Measurements from ENCODE around the gene HARS1.
"Not testable (repeated sequence)": the region's sequence is repeated elsewhere in the genome, so short reads cannot be mapped to it uniquely, and the experiment has no call there.

Gene HARS1, protein sequence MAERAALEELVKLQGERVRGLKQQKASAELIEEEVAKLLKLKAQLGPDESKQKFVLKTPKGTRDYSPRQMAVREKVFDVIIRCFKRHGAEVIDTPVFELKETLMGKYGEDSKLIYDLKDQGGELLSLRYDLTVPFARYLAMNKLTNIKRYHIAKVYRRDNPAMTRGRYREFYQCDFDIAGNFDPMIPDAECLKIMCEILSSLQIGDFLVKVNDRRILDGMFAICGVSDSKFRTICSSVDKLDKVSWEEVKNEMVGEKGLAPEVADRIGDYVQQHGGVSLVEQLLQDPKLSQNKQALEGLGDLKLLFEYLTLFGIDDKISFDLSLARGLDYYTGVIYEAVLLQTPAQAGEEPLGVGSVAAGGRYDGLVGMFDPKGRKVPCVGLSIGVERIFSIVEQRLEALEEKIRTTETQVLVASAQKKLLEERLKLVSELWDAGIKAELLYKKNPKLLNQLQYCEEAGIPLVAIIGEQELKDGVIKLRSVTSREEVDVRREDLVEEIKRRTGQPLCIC

DNA sequence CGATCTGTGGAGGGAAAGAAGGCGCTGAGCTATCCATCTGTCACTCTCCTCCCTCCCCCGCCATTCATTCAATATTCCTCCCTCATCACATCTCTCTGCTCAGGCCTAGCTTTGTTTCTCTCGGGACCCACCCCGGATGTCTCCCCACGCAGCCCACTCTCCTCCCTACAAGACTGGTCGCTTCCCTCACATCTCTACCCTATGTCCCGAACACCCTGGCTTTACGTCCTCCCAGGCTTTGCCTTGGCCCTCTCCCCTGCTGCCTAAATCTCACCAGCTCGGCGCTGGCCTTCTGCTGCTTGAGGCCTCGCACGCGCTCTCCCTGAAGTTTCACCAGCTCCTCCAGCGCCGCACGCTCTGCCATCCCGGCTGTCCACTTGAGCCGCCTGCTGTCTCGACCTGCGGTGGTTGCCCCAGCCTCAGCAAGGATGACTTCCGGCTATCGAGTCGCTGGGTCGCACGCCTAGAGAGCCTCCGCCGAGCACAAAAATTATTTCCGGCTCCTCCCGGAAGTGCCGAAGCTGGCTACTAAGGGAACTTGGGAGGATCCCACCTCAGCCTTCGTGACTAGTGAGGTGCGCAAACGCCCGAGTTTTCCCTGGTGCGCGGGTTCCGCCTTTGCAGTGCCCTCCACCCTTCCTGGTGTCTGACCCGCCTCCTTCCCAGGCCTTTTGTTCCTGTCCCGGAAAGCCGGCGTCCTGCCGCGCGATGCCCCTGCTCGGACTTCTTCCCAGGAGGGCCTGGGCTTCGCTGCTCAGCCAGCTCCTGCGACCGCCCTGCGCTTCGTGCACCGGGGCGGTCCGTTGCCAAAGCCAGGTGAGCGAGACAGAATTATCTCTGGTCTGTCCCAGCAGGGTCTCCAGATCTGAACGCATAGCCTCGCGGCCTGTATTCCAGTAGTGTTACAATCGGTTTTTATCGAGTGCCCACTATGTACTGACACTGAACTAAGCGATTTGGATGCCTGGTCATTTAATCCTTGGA lies at the start of gene HARS1, which contains the start of gene HARS2:
HARS1 (minus strand) TSS at position 430 of the 984 bp plus-strand sequence; CDS start at position 364, 66 bp downstream.
HARS2 (plus strand) TSS at position 515 of the 984 bp plus-strand sequence; CDS start at position 709, 194 bp downstream.
- peak; percentile 69 for DNase-seq

DNA sequence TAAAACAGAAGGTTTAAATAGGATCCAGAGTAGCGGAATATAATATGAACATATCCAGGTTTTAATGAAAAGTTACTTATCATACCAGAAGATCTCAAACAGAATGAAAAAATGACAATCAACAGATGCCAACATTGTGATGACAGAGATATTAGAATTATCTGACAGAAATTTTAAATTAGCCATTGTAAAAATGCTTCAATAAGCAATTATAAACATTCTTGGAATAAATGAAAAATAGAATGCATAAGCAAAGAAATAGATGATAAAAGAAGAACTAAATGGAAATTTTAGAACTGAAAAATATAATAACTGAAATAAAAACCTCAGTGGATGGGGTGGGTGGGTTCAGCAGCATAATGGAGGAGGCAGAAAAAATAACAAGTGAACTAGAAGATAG lies 46.3 kb upstream of the HARS1 start:
- no peak for DNase-seq

DNA sequence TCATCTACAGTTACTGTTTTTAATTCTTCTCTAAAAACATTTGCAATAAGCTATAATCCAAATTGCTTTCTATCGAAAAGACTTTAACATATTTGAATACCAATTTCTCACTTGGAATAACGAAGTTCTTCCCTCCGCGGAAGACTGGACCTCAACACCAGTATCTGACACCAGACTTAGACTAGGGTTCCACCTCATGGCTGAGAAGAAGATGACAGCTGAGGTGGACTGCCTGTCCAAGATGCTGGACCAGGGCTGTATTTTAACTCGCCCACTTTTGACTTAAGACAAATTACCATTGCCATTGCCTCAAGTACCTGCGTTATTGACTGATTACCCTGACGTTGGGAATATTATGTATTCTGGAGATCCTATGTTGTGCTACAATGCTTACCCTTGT lies 43.2 kb upstream of the HARS1 start:
- no peak for DNase-seq

DNA sequence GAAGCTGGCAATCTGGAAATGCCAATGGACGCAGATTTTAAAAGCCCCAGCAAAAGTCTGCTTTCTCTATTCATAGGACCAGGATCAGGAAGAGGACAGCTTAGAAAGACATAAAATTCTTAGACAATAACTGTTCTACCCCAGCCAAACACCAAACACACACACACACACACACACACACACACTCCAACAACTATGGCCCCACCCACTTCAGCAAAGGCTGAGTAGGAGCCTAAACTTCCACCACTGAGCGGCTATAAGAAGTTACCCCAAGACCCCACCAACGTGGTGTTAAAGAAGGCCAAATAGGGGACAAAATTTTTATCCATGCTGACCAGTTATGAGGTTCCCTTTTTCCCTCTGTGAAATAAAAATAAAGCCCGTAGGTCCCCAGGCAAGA lies 41.9 kb upstream of the HARS1 start:
- no peak for DNase-seq

DNA sequence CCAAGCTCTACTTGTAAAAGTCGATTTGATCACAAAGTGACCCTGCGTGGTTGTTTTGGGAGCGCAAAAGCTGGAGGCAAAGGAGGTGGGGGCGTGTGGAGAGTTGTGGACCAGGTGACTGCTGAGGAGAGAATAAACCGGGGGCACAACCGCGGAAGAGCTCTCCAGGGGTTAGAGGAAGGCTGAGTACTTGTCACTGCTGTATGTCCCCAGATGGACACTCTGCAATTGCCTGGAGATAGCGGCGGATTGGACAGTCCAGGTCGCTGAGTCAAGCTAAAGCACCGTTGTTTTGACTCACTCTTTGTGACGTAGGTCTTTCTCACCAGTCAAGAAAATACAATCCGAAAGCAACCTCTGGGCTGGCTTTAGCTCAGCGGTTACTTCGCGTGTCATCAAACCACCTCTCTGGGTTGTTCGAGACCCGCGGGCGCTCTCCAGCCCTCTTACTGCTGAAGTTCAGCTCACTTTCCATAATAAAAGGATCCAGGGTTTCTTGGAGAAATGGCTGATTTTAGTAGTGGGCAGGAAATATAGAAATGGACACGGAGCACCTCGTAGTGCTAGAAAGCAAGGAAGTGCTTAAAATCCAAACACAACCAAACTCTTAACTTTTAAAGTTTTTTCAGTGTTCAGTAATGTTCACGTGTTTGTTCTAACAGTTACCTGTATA lies 34.8 kb upstream of the HARS1 start:
- peak; percentile 48 for DNase-seq

DNA sequence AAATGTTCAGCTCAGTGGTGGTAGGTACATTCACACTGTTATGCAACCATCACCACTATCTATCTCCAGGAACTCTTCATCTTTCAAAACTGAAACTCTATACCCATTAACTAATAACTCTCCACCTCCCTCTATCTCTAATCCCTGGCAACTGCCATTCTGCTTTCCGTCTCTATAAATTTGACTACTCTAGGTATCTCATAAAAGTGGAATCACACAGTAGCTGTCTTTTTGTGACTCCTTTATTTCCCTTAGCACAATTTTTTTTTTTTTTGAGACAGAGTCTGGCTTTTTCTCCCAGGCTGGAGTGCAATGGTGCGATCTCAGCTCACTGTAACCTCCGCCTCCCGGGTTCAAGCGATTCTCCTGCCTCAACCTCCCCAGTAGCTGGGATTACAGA lies 30.2 kb upstream of the HARS1 start:
- DNase-seq = not testable (repeated sequence)

DNA sequence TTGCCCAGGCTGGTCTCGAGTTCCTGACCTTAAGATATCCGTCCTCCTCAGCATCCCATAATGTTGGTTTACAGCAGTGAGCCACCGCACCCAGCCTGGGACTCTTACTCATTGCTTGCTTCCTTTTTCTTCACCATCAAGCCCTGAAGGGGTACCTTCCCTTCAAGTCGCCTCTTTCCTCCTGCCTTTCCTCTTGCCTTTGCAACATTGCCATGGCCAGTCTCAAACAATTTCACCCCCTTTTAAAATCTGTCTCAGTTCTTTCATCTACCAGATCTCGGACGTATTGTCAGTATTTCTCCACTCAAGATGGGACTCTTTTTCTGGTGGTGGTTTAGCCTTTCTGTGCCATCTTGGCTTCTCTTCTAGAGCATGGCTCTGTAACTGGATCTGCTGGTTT lies 29.6 kb upstream of the HARS1 start:
- DNase-seq = not testable (repeated sequence)

DNA sequence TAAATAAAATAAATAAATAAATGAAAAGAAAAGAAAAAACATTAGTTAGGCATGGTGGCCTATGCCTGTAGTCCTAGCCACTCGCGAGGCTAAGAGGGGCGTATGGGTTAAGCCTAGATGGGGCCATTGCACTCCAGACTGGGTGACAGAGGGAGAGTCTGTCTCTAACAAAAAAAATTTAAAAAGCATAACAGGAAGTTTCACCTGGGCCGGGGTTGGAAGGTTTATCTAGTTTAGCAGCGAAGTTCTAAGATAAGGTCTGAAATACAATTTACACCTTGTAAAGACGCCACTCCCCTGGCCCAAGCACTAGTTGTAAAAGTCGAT lies 27.1 kb upstream of the HARS1 start:
- no peak for DNase-seq

DNA sequence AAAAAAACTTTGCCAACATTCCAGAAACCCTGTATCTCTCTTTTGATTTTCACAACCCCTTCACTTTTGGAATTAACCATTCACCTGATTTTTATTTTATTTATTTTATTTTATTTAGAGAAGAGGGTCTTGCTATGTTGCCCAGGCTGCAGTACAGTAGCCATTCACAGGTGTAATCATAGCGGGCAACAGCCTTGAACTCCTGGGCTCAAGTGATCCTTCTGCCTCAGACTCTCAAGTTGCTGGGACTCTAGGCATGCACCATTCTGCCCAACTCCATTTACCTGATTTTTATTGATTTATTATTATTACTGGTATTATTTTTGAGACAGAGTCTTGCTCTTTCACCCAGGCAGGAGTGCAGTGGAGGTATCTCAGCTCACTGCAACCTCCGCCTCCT lies 25.1 kb upstream of the HARS1 start:
- DNase-seq = not testable (repeated sequence)

DNA sequence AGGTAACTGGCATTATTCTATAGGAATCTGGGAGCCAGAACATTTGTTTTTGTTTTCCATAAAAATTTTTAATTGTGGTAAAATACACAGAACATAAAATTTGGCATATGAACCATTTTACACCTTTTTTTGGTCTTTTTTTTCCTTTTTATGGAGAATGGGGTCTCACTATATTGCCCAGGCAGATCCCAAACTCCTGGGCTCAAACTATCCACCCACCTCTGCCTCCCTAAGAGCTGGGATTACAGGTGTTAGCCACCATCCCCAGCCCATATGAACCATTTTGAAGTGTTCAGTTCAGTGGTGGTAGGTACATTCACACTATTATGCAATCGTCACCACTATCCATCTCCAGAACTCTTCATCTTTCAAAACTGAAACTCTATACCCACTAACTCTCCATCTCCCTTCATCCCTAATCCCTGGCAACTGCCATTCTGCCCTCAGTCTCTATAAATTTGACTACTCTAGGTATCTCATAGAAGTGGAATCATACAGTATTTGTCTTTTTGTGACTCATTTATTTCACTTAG lies 22.5 kb upstream of the HARS1 start:
- no peak for DNase-seq

DNA sequence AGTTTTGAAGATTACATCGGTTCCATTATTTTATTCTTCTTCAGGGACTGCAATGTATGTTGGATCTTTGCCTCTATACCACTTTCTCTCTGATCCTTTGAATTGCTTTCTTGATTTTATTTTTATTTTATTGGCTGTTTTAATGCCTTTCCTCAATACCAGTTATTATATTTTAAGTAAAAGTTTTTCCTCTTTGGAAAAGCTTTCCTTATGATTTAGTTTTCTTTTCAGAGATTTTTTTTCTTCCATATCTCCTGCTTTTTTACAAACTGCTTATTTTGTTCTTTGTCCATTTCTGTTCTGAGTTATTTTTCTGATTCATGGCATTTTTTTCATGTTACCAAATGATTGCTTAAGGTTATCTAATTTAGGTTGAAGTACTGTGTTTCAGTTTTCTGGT lies 20.6 kb upstream of the HARS1 start:
- DNase-seq = no peak

DNA sequence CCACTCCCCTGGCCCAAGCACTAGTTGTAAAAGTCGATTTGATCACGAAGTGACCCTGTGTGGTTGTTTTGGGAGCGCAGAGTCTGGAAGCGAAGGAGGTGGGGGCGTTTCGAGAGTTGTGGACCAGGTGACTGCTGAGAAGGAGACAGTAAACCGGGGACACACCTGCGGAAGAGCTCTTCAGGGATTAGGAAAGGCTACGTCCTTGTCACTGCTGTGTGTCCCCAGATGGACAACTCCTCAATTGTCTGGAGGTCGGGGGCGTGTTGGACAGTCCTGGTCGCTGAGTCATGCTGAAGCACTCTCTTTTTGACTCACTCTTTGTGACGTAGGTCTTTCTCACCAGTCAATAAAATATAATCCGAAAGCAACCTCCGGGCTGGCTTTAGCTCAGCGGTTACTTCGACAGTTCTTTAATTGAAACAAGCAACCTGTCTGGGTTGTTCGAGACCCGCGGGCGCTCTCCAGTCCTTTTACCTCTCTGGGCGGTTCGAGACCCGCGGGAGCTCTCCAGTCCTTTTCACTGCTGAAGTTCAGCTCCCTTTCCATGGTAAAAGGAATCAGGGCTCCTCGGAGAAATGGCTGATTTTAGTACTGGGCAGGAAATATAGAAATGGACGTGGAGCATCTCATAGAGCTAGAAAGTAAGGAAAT lies 19.9 kb upstream of the HARS1 start:
- peak; percentile 95 for DNase-seq

DNA sequence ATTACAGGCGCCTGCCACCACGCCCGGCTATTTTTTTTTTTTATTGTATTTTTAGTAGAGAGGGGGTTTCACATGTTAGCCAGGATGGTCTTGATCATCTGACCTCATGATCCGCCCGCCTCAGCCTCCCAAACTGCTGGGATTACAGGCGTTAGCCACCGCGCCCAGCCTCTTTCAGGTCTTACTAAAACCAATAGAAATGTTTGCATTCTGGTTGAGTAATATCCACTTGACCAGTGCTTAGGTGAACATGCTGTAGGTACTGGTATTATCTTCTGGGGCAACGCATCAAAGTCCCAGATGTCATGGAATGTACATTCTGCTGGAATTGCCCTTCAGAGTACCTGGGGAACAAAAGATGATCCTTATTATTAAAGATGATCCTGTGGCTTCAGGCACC lies 17.6 kb upstream of the HARS1 start:
- not testable (repeated sequence) for DNase-seq

DNA sequence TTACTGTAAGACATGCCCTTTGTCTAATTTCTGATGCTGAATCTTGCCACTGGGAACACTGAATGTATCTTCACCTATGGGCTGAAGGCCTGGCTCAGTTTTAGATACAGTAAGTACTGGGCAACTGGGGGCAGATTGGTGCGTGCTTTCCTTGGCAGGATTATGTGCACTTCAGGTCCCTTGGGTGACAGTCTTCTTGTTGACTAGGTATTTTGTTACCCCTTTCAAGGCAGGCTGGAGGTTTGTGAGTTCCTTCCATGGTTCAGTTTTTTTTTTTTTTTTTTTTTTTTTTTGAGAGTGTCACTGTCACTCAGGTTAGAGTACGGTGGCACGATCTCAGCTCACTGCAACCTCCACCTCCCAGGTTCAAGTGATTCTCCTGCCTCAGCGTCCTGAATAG lies 16.6 kb upstream of the HARS1 start:
- no peak for DNase-seq

DNA sequence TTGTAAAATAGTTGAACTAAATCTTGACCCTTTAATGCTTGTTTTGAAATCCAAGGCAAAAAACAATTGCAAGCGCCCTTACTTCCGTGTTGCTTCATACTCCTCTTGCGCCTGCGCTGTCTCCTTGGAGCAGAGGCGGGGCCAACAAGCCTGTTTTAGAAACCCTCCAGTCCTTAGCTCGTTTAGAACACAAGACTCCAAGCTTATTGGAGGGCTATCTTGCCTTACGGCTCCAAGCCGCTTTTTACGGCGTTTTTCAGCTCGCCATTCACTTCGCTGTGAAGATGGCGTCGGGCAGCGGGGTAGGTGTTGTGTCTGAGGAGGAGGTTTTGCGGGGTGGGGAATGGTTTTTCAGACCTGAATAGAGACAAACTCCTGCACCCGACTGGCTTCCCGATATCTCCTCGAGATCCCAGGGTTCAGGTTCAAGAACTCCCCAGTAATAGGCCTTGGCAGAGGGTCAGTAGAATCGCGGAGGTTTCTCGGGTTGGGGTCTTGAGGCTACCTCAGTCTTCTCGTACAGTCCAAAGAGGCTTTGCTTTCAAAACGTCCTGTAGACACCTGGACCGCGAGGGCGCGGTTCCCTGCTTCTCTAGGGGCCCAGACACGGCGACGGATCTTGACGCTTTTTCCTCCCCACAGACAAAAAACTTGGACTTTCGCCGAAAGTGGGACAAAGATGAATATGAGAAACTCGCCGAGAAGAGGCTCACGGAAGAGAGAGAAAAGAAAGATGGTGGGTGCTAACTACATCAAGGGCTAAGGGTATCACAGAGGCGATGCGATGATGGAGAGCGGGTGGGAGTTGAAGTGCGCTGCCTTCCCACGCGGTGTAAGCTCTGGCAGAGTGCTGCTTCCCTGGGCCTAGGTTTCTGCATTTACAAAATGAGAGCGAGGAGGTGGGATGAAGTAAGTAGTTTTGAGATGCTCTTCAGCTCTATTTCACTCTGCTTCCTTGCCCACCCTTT lies 9.3 kb upstream of the HARS1 start, which contains the start of gene ZMAT2:
ZMAT2 (plus strand) TSS at position 271 of the 968 bp plus-strand sequence; CDS start at position 285, 14 bp downstream.
- DNase-seq = peak; percentile 89

DNA sequence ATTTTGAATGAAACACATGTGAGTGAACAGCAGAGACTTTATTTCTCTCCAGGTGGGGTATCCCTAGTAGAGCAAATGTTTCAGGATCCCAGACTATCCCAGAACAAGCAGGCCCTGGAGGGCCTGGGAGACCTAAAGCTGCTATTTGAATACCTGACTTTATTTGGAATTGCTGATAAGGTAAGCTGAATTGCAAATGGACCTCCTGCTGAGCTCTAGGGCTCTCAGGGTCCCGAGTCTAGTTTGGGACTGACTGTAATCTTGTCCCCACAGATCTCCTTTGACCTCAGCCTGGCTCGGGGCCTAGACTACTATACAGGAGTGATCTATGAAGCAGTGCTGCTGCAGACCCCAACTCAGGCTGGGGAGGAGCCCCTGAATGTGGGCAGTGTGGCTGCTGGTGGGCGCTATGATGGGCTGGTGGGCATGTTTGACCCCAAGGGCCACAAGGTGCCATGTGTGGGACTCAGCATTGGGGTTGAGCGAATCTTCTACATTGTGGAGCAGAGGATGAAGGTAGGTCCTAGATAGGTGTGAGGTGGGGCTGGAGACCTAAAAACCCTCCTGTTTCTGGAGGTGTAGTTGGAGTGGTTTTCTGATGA lies 5.8 kb upstream of the HARS1 start:
- no peak for DNase-seq

DNA sequence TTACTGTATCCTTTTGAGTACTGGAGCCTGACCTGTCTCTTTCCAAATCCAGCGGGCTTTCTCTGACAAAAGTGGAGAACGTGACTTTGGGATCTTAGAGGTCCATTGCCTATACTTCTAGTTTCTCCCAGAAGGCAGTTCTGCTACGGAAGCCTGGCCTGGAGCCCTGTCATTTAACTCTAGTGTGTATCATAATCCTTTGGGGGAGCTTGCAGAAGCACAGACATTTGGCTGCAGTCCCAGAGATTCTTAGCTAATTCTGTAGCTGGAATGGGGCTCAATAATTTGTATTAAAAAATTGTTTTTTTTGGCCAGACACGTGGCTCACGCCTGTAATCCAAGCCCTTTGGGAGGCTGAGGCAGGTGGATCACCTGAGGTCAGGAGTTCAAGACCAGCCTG lies 3.1 kb upstream of the HARS1 start:
- no peak for DNase-seq

DNA sequence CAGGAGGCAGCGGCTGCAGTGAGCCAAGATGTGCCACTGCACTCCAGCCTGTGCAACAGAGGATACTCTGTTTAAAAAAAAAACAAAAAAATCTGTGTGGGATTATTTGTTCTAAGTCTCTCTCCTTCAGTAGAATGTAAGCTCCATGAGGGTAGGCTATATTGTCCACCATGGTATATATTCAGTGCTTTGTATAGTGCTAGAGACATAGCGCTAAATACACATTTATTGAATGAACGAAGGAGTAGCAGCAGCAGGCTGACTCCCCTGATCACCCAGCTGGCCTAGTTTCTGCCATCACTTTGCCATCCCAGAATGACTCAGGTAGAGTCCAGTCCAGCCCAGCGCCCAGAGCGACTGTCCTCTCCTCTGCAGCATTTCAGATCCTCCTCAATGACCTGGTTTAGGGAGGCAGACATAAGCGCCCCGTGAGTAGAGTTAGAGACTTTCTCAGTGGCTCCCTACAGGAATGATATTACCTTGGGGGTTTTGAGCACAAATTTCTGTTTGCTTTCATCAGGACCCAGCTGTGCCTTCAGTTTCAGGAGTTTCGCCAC lies 716 bp downstream of the HARS1 start:
- no peak for DNase-seq

DNA sequence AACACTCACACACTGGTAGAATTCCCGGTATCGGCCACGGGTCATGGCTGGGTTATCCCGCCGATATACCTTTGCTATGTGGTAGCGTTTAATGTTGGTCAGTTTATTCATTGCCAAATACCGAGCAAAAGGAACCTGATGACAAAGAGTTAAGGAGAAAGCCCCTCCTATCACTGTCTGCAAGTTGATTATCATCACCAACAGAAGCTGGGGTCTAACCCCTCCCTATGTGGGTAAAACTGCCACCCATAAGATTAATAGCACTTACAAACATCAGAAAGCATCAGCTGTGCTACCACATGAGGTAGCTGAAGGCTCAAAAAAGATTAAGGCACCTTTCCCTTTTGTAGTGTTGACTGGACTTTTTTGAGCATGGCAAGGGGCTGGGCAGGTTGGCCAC lies 12.2 kb downstream of the HARS1 start:
- DNase-seq = no peak

DNA sequence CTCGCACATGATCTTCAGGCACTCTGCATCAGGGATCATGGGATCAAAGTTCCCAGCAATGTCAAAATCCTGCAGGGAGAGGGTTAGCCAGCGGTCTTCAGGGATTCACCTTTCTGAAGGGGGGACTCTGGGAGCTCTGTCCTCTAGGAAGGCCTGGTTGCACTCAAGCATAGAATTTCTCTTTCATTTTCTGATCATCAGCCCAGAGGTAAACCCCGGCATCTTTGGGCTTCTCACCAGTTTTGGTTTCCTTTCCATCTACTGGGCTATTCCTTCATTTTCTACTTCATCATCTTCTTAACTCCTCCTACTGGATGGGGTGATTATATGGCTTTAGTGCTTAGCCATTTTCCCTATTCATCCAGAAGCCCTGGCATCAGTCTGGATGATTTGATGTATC lies 13.2 kb downstream of the HARS1 start:
- no peak for DNase-seq
